Tibial artery (tissue), 4 donors: Measurements from ENCODE around the gene ENTPD2.

Source experiments
- DNase-seq, 2 donors: peaks; one replicate each; pipeline ENCODE4 v3.0.0-alpha.2; 2019
- H3K27ac ChIP-seq, 2 donors: fragments of 200-600 bp; sonication (generic) in 1 of 2; 1 replicate in 1 of 2; 2 replicates in 1 of 2; pipeline ENCODE4 v1.5.1; 2018 to 2019; ENCODE audit warnings: mild to moderate bottlenecking in 1 of 2
- H3K27me3 ChIP-seq, 2 donors: fragments of 200-600 bp; sonication (generic) in 1 of 2; one replicate each; pipeline versions ENCODE4 v1.5.1 to v1.6.0; 2016 to 2019
- H3K36me3 ChIP-seq, 3 donors: fragments of 200-600 bp; sonication (generic) in 2 of 3; one replicate each; pipeline ENCODE4 v1.5.1; 2016 to 2019; ENCODE audit warnings: mild to moderate bottlenecking in 2 of 3
- H3K4me1 ChIP-seq, 4 donors: fragments of 200-600 bp; sonication (generic) in 2 of 4; 1 replicate in 3 of 4; 2 replicates in 1 of 4; pipeline ENCODE4 v1.5.1; 2016 to 2019
- H3K4me3 ChIP-seq, 2 donors: fragments of 200-600 bp; sonication (generic) in 1 of 2; 1 replicate in 1 of 2; 2 replicates in 1 of 2; pipeline ENCODE4 v1.5.1; 2018 to 2019; ENCODE audit warnings: mild to moderate bottlenecking in 2 of 2
- H3K9me3 ChIP-seq, 3 donors: fragments of 200-600 bp; sonication (generic) in 1 of 3; one replicate each; pipeline ENCODE4 v1.5.1; 2016 to 2019
- CTCF ChIP-seq, 2 experiments: fragments of 200-600 bp in 1 of 2; fragments of 450-650 bp in 1 of 2; IDR thresholded peaks; one replicate each; pipeline ENCODE4 v1.5.1; 2017 to 2019; ENCODE audit warnings: antibody characterized with exemption in 2 of 2, mild to moderate bottlenecking in 1 of 2, moderate library complexity in 1 of 2
- intact Hi-C: fragments of 100-400 bp; cut with DNase I; formaldehyde crosslinking; loops from one replicate; pipeline ENCODE4 v1.15.0; 2023; ENCODE audit warnings: low total_unique reads

The ENTPD2 gene

DNA sequence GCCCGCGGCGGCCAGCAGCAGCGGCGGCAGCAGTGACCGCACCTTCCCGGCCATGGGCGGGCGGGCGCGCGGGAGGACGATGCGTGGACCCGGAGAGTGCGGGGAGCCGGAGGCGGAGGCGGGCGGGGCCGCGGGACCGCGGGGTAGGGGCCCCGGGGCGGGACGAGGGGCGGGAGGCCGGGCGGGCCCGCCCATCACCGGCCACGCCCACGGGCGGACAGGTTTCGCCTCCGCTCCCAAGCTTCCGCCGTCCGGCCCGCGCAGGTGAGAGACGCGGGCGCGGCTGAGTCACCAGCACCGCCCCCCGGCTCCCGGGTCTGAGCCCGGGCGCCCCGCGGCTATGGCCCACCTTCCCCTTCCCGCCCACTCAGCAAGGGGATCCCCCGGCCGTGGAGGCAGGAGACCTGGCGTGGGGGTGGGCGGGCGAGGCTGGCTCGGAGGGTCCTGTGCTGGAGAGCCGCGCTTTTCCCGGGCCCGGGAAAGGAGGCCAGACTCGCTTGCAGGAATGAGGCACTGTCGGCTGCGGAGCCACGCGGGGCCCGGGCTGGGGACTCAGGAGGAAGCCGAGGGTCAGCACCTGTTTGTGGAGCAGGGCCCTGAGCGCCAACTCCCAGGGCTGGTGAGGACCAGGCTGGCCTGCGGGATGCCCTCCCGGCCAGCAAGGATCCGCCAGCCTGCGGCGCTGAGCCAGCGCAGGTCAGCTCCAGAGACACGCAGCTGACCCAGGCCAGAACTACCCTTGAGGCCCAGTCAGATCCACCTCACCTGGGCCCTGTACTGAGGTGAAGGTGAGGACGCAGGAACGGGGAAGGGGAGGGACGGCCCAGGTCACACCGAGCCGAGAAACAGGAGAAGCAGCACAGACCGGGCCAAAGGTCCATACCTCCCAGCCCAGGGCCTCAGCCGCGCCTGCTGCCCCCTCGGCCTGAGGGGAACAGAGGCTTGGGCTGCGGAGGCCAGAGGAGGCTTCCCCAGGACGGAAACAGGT is at the start of gene ENTPD2:
TSS of gene ENTPD2 (minus strand) at position 118 of the 988 bp plus-strand sequence. CDS start at position 54, 64 bp downstream.
- Histone ChIP-seq H3K4me1 (peaks cover 0 to 37% (median 25%) of the 10 kb centered on the region in 4 donors), H3K36me3 (no peaks in the 10 kb centered on the region), H3K27ac (no peak within 1 kb of the TSS), H3K4me3 (peak within 1 kb of the TSS in 1 of 2 donors; percentile 20), H3K27me3 (peaks cover 6 to 74% of the 10 kb centered on the region in 2 donors), H3K9me3 (no peaks in the 10 kb centered on the region)
- no peak for TF ChIP-seq CTCF (IDR thresholded peaks at IDR 0.05)
- intact Hi-C loops = no loop called here
- DNase-seq = no peak

GRCh38 chr9:137103206-137103999 is 49.5 kb upstream of the ENTPD2 start:
- intact Hi-C loops = no loop called here
- Histone ChIP-seq H3K36me3 (peaks cover 74 to 100% (median 90%) of the 10 kb centered on the region in 3 donors), H3K9me3 (no peaks in the 10 kb centered on the region), H3K4me1 (no peaks in the 10 kb centered on the region), H3K27ac (no peak overlapping the region), H3K4me3 (no peak overlapping the region), H3K27me3 (no peaks in the 10 kb centered on the region)
- DNase-seq = no peak
- no peak for TF ChIP-seq CTCF (IDR thresholded peaks at IDR 0.05)

GRCh38 chr9:137099231-137099630 is 45.4 kb upstream of the ENTPD2 start:
- Histone ChIP-seq H3K9me3 (no peaks in the 10 kb centered on the region), H3K27me3 (no peaks in the 10 kb centered on the region), H3K36me3 (peaks cover 72 to 100% (median 78%) of the 10 kb centered on the region in 3 donors), H3K27ac (no peak overlapping the region), H3K4me1 (no peaks in the 10 kb centered on the region), H3K4me3 (no peak overlapping the region)
- intact Hi-C loops = no loop called here
- no peak for TF ChIP-seq CTCF (IDR thresholded peaks at IDR 0.05)
- DNase-seq = no peak

- H3K4me3 ChIP-seq = no peak overlapping the region
- H3K4me1 ChIP-seq = no peaks in the 10 kb centered on the region
- no peak for TF ChIP-seq CTCF (IDR thresholded peaks at IDR 0.05)
- intact Hi-C loops = no loop called here
- H3K27me3 ChIP-seq = no peaks in the 10 kb centered on the region
- H3K9me3 ChIP-seq = no peaks in the 10 kb centered on the region
- no peak overlapping the region for H3K27ac ChIP-seq
- peaks cover 59 to 98% (median 66%) of the 10 kb centered on the region in 3 donors for H3K36me3 ChIP-seq
- no peak for DNase-seq
Measured at GRCh38 chr9:137097761-137098462, 44.1 kb upstream of the ENTPD2 start.
